Upper lobe of left lung (tissue), 6 donors: ENCODE measurements around the gene TMCC1. TPM values are rescaled to one million over a fixed set of nuclear protein-coding genes. Genes with fewer than 3 reads are reported as not detected.

Experiments used
- ATAC-seq, 2 donors: fragments of 200-7000 bp; cut with Tn5 transposase; one replicate each; pipeline ENCODE4 v1.9.1; 2022; ENCODE audit warnings: mild to moderate bottlenecking in 2 of 2, moderate library complexity in 2 of 2; ENCODE audit not compliant: low FRiP score in 2 of 2
- DNase-seq, 2 donors: peaks; one replicate each; pipeline ENCODE4 v3.0.0-alpha.2; 2019 to 2020
- H3K27ac ChIP-seq, 4 donors: fragments of 200-600 bp; sonication (generic); one replicate each; pipeline ENCODE4 v1.5.1; 2016 to 2019
- H3K27me3 ChIP-seq, 4 donors: fragments of 200-600 bp; sonication (generic); one replicate each; pipeline ENCODE4 v1.5.1; 2017 to 2019
- H3K36me3 ChIP-seq, 4 donors: fragments of 200-600 bp; sonication (generic); one replicate each; pipeline ENCODE4 v1.5.1; 2016 to 2019
- H3K4me1 ChIP-seq, 4 donors: fragments of 200-600 bp; sonication (generic); one replicate each; pipeline ENCODE4 v1.5.1; 2018 to 2019
- H3K4me3 ChIP-seq, 4 donors: fragments of 200-600 bp; sonication (generic); one replicate each; pipeline ENCODE4 v1.5.1; 2017 to 2019; ENCODE audit warnings: mild to moderate bottlenecking in 2 of 4, moderate library complexity in 1 of 4
- H3K9me3 ChIP-seq, 4 donors: fragments of 200-600 bp; sonication (generic); one replicate each; pipeline ENCODE4 v1.5.1; 2018 to 2019
- EP300 ChIP-seq, 4 donors: sonication (generic); formaldehyde crosslinking; IDR thresholded peaks; one replicate each; pipeline ENCODE4 v1.5.1; 2017; ENCODE audit warnings: antibody characterized with exemption in 4 of 4, control low read depth in 2 of 4
- POLR2A ChIP-seq, 4 donors: fragments of 450-650 bp; IDR thresholded peaks; one replicate each; pipeline ENCODE4 v1.5.1; 2016 to 2017; ENCODE audit warnings: antibody characterized with exemption in 4 of 4, mild to moderate bottlenecking in 2 of 4
- POLR2AphosphoS5 ChIP-seq, 2 donors: sonication (generic); formaldehyde crosslinking; IDR thresholded peaks; one replicate each; pipeline ENCODE4 v1.5.1; 2017; ENCODE audit warnings: antibody characterized with exemption in 2 of 2
- WGBS, 2 donors: methylation state at CpG; one replicate each; pipeline ENCODE4 v1.1.5; 2017 to 2018; 5-methylcytosine and 5-hydroxymethylcytosine counted together
- total RNA-seq, 6 donors: library from RNA; depleted of rRNA in 4 of 6; stranded (reverse); fragments of >200 nt in 4 of 6; gene quantifications; one replicate each; pipeline versions ENCODE4 v1.1.0 to v1.2.1, GENCODE V29; 2016 to 2021
- TF ChIP-seq, protein P1 (sequence below), 6 experiments: fragments of 450-650 bp in 4 of 6; fragments of 200-600 bp in 2 of 6; sonication (generic) in 2 of 6; IDR thresholded peaks; one replicate each; pipeline ENCODE4 v1.5.1; 2016 to 2019; ENCODE audit warnings: antibody characterized with exemption in 6 of 6
- donor health status: DM: no; HTN: no; CAD: no; lungs with moderate emphysema.
- donor health status: DM: no; HTN: yes; CAD: no; lungs with severe emphysema.

TMCC1 gene
- total RNA-seq, 6 donors from 2014 or later, result 16.9 to 39.2 (median 27.9) TPM

DNA sequence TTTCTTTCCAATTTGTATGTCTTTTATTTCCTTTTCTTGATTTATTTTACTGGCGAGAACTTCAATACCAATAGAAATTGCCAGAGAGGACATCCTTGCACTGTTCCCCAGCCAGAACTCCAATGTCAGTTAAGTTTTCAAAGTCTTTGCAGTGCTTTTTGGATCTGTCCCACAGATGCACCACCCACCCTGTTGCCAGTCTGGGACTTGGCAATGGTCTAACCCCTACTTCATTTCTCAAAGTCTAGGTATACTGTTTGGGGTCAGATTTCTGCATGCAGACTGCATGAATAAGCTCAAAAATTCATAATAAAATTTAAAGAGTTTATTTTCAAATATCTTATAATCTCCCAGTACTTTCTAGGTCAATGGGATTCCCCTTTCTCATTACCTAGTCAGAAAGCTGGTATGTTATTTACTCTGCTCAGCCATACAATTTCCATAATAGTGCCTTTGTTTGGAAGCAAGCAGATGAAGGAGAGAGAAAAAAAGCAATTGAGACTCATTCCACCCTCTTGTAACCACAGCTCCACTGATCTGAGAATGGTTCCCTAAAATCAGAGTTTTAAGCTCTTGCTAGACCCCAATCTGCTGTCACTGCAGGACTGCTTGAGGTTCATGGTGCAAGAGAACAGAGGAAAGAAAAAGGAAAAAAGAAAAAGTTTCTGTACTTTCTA lies 161.2 kb downstream of the TMCC1 start:
- H3K4me3 ChIP-seq, result no peak overlapping the region
- H3K36me3 ChIP-seq, result no peaks in the 10 kb centered on the region
- 89 to 96% methylated on average over 1 of the region's 1 CpG for WGBS, 2 donors
- ATAC-seq (no peak), DNase-seq (no peak)
- TF ChIP-seq, protein P1, sequence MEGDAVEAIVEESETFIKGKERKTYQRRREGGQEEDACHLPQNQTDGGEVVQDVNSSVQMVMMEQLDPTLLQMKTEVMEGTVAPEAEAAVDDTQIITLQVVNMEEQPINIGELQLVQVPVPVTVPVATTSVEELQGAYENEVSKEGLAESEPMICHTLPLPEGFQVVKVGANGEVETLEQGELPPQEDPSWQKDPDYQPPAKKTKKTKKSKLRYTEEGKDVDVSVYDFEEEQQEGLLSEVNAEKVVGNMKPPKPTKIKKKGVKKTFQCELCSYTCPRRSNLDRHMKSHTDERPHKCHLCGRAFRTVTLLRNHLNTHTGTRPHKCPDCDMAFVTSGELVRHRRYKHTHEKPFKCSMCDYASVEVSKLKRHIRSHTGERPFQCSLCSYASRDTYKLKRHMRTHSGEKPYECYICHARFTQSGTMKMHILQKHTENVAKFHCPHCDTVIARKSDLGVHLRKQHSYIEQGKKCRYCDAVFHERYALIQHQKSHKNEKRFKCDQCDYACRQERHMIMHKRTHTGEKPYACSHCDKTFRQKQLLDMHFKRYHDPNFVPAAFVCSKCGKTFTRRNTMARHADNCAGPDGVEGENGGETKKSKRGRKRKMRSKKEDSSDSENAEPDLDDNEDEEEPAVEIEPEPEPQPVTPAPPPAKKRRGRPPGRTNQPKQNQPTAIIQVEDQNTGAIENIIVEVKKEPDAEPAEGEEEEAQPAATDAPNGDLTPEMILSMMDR (IDR thresholded peaks at IDR 0.05), result no peak
- TF ChIP-seq EP300 (IDR thresholded peaks at IDR 0.05) (no peak), POLR2A (IDR thresholded peaks at IDR 0.05) (no peak), POLR2AphosphoS5 (IDR thresholded peaks at IDR 0.05) (no peak)
- H3K27ac ChIP-seq, result no peak overlapping the region
- H3K9me3 ChIP-seq, result no peaks in the 10 kb centered on the region
- H3K4me1 ChIP-seq, result no peaks in the 10 kb centered on the region
- H3K27me3 ChIP-seq, result no peaks in the 10 kb centered on the region

DNA sequence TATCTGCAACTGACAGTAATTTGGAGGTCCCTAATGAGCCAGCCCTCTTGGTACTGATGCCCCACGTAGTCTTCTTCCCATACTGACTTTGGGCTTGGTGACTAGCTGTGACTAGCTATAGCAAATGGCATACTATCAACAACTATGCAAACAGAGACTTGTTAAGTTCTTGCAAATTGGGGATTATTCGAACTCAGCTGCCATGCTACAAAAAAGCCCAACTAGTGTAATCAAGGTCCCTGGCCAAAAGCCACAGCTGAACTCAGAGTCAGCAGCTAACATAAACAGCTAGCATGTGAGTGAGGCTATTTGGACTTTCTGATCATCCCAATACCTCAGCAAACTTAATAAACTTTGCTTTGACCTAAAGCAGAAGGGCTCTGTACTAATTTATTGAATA lies 165.8 kb downstream of the TMCC1 start:
- Histone ChIP-seq H3K9me3 (no peaks in the 10 kb centered on the region), H3K36me3 (no peaks in the 10 kb centered on the region), H3K27ac (no peak overlapping the region), H3K4me1 (peaks cover 8 to 16% (median 11%) of the 10 kb centered on the region in 4 donors), H3K4me3 (no peak overlapping the region), H3K27me3 (no peaks in the 10 kb centered on the region)
- WGBS, 2 donors, result 65 to 68% methylated on average over 2 of the region's 2 CpGs
- DNase-seq (no peak), ATAC-seq (no peak)
- no peak for TF ChIP-seq POLR2A (IDR thresholded peaks at IDR 0.05)

DNA sequence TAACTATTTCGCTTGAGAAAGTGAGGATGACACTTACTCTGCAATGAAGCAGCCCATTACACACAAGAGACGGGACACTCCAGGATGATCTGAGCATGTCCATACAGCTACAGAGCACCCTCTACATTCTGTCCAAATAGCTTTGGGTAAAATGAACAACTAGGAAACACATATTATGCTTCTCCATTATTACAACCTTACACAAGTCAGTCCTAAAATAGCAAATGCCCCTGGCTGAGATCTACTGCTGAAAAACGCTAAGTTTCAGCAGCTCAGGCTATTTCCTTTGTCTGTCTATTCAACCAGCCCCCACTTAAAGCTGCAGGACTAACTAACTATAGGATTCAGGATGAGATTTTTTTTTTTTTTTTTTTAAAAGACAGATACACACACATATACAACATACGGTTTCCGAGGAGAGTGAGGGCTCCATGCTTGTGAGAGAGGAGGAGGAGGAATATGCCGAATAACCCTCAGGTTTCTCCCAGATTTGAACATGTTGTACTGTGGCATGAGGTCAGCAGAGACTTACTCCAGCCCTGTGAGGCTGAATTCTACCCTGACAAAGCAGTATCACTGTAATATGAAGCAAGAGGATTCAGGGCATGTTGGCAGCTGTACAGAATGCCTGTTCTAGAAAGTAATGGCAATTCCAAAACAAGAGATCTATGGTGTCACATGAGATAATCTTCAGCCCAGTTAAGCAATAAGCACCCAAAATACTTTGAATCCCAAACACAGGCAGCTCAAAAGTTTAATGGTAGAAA lies 169.8 kb downstream of the TMCC1 start:
- TF ChIP-seq, protein P1 (IDR thresholded peaks at IDR 0.05), result no peak
- peak in 1 of 2 donors; percentile 23 for TF ChIP-seq POLR2AphosphoS5 (IDR thresholded peaks at IDR 0.05)
- TF ChIP-seq EP300 (IDR thresholded peaks at IDR 0.05), result no peak
- TF ChIP-seq POLR2A (IDR thresholded peaks at IDR 0.05), result no peak
- H3K36me3 ChIP-seq, result no peaks in the 10 kb centered on the region
- ATAC-seq, result peak; percentile 73 to 95
- H3K4me1 ChIP-seq, result peaks cover 8 to 16% (median 11%) of the 10 kb centered on the region in 4 donors
- no peaks in the 10 kb centered on the region for H3K27me3 ChIP-seq
- DNase-seq, result peak in 1 of 2 donors; percentile 40
- H3K27ac ChIP-seq, result peak overlapping the region in 2 of 4 donors; percentile 24 to 44
- H3K4me3 ChIP-seq, result no peak overlapping the region
- 69 to 80% methylated on average over 6 of the region's 6 CpGs for WGBS, 2 donors
- H3K9me3 ChIP-seq, result no peaks in the 10 kb centered on the region

DNA sequence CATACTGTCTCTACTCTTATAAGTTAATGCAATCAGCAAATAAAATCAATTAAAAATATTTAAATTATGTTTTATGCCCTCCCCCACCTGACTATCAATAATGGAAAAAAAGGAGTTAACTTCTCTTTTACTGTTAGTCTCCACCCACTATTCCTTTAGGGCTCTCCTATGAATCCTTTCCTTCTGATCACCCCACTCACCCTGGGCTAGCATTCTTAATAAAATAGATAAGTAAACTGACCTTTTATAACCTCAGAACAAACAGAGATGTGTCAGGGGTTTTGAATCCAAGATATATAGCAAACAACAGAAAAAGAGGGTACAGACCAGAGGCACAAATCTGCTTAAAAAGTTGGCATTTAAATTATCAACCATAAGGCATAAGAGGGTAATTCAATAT lies 171.0 kb downstream of the TMCC1 start:
- Histone ChIP-seq H3K36me3 (no peaks in the 10 kb centered on the region), H3K4me3 (no peak overlapping the region), H3K27me3 (no peaks in the 10 kb centered on the region), H3K27ac (no peak overlapping the region), H3K4me1 (peaks cover 11 to 16% (median 14%) of the 10 kb centered on the region in 4 donors), H3K9me3 (no peaks in the 10 kb centered on the region)
- no peak for DNase-seq
- ATAC-seq, result no peak
- TF ChIP-seq, protein P1 (IDR thresholded peaks at IDR 0.05), result no peak
- TF ChIP-seq EP300 (IDR thresholded peaks at IDR 0.05), result no peak
- no peak for TF ChIP-seq POLR2AphosphoS5 (IDR thresholded peaks at IDR 0.05)

DNA sequence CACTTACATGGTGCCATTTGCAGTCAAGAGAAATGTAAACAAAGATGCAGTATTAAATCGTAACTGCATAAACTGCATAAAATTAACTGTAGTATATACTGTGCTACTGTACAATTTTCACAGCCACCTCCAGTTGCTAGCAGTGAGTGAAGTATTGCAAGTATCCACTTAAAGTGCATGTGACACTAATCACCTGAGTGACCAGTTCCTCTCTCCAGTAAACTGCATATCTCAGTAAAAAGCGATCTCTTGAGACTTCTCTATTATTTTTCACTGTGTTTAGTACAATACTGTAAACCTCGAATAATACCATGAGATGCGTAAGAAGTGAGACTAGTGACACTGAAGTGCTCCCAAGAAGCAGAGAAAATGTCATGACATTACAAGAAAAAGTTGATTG lies 175.3 kb downstream of the TMCC1 start:
- no peak for ATAC-seq
- no peak overlapping the region for H3K4me3 ChIP-seq
- no peaks in the 10 kb centered on the region for H3K36me3 ChIP-seq
- 52 to 55% methylated on average over 4 of the region's 4 CpGs for WGBS, 2 donors
- no peaks in the 10 kb centered on the region for H3K27me3 ChIP-seq
- H3K9me3 ChIP-seq, result no peaks in the 10 kb centered on the region
- no peak for TF ChIP-seq POLR2AphosphoS5 (IDR thresholded peaks at IDR 0.05)
- no peak for TF ChIP-seq POLR2A (IDR thresholded peaks at IDR 0.05)
- TF ChIP-seq, protein P1 (IDR thresholded peaks at IDR 0.05), result no peak
- no peak for TF ChIP-seq EP300 (IDR thresholded peaks at IDR 0.05)
- DNase-seq, result no peak
- peaks cover 4 to 10% (median 4%) of the 10 kb centered on the region in 4 donors for H3K4me1 ChIP-seq
- H3K27ac ChIP-seq, result no peak overlapping the region
